Measurements from ENCODE around the gene GPR176.
"Not testable (repeated sequence)": the region's sequence is repeated elsewhere in the genome, so short reads cannot be mapped to it uniquely, and the experiment has no call there.

The GPR176 gene

GRCh38 chr15:39935241-39935640, 15.2 kb upstream of the GPR176 start:
- FAIRE-seq = no peak

GRCh38 chr15:39934397-39935071, 14.5 kb upstream of the GPR176 start:
- no peak for FAIRE-seq

- FAIRE-seq = no peak
These were observed 11.5 kb upstream of the GPR176 start for GRCh38 chr15:39931615-39932014.

GRCh38 chr15:39926526-39926925, 6.5 kb upstream of the GPR176 start:
- no peak for FAIRE-seq

- no peak for FAIRE-seq
These were observed 5.2 kb upstream of the GPR176 start for GRCh38 chr15:39925112-39925842.

GRCh38 chr15:39924437-39924836, 4.4 kb upstream of the GPR176 start:
- no peak for FAIRE-seq

GRCh38 chr15:39922462-39923092, 2.5 kb upstream of the GPR176 start:
- no peak for FAIRE-seq

- no peak for FAIRE-seq
These were observed 1.2 kb upstream of the GPR176 start for GRCh38 chr15:39921274-39921638.

GRCh38 chr15:39920510-39921273, 626 bp upstream of the GPR176 start:
- no peak for FAIRE-seq

- FAIRE-seq = no peak
These were observed 687 bp downstream of the GPR176 start for GRCh38 chr15:39919411-39919747.

GRCh38 chr15:39918688-39919385, 1.2 kb downstream of the GPR176 start:
- no peak for FAIRE-seq

- no peak for FAIRE-seq
These were observed 5.1 kb downstream of the GPR176 start for GRCh38 chr15:39914977-39915376.

- no peak for FAIRE-seq
These were observed 11.1 kb downstream of the GPR176 start for GRCh38 chr15:39909007-39909406.

GRCh38 chr15:39908186-39908585, 11.9 kb downstream of the GPR176 start:
- no peak for FAIRE-seq

GRCh38 chr15:39907216-39907615, 12.8 kb downstream of the GPR176 start:
- FAIRE-seq = no peak

GRCh38 chr15:39904115-39904514, 16.0 kb downstream of the GPR176 start:
- FAIRE-seq = no peak

GRCh38 chr15:39898317-39898716, 21.7 kb downstream of the GPR176 start:
- no peak for FAIRE-seq

GRCh38 chr15:39896846-39897245, 23.2 kb downstream of the GPR176 start:
- FAIRE-seq = no peak

- no peak for FAIRE-seq
These were observed 24.0 kb downstream of the GPR176 start for GRCh38 chr15:39896101-39896500.

GRCh38 chr15:39893051-39893450, 27.0 kb downstream of the GPR176 start:
- not testable (repeated sequence) for FAIRE-seq

- no peak for FAIRE-seq
These were observed 27.6 kb downstream of the GPR176 start for GRCh38 chr15:39892418-39892817.

- FAIRE-seq = no peak
These were observed 29.4 kb downstream of the GPR176 start for GRCh38 chr15:39890621-39891020.

- FAIRE-seq = no peak
These were observed 30.5 kb downstream of the GPR176 start for GRCh38 chr15:39889601-39890000.

Measured in colon (tissue), 2 donors.